PC-3 (cell line): Measurements from ENCODE around the gene SLC19A1. TPM values are rescaled to one million over a fixed set of nuclear protein-coding genes. Genes with fewer than 3 reads are reported as not detected.

Experiments used
- ATAC-seq: fragments of 200-7000 bp; cut with Tn5 transposase; 2 replicates; pipeline ENCODE4 v1.9.1; 2020; ENCODE audit warnings: mild to moderate bottlenecking, moderate library complexity
- BruUV-seq: library from RNA; stranded (reverse); fragments of 400-500 nt; replicated peaks from 2 replicates; lab custom pipeline; 2021; lab: Mats Ljungman, UMichigan
- CTCF ChIA-PET: fragments of 300-600 bp; sonication (Branson Sonifier 250); formaldehyde crosslinking; loops from one replicate; lab custom pipeline; 2022; ENCODE audit warnings: antibody characterized with exemption; lab: Charles Lee
- POLR2A ChIA-PET: fragments of 300-600 bp; sonication (Branson Sonifier 250); formaldehyde crosslinking; loops from one replicate; lab custom pipeline; 2022; ENCODE audit warnings: antibody characterized with exemption; ENCODE audit not compliant: unreplicated experiment; lab: Charles Lee
- DNase-seq: peaks from one replicate; pipeline ENCODE4 v3.0.0-alpha.2; 2015
- H2AFZ ChIP-seq: fragments of 300-600 bp; sonication (generic); 2 replicates; pipeline ENCODE4 v1.6.0; 2016; ENCODE audit warnings: antibody characterized with exemption, low read length
- H3F3A ChIP-seq: fragments of 300-600 bp; sonication (generic); one replicate; pipeline ENCODE4 v1.6.0; 2017; ENCODE audit warnings: antibody characterized with exemption, low read length, control low read depth, mild to moderate bottlenecking; ENCODE audit not compliant: unreplicated experiment
- H3K27ac ChIP-seq: fragments of 300-600 bp; sonication (generic); 2 replicates; pipeline ENCODE4 v1.5.1; 2016; ENCODE audit warnings: mild to moderate bottlenecking, low read length
- H3K27me3 ChIP-seq: fragments of 300-600 bp; sonication (generic); 2 replicates; pipeline ENCODE4 v1.6.1; 2016; ENCODE audit warnings: low read length, mixed read lengths
- H3K36me3 ChIP-seq: fragments of 300-600 bp; sonication (generic); 2 replicates; pipeline ENCODE4 v1.6.1; 2016; ENCODE audit warnings: low read depth, mixed run types, low read length, mixed read lengths
- H3K4me1 ChIP-seq: fragments of 300-600 bp; sonication (generic); 2 replicates; pipeline ENCODE4 v1.5.1; 2016; ENCODE audit warnings: low read length; ENCODE audit not compliant: insufficient read depth
- H3K4me2 ChIP-seq: fragments of 300-600 bp; sonication (generic); 2 replicates; pipeline ENCODE4 v1.6.0; 2016; ENCODE audit warnings: low read length
- H3K4me3 ChIP-seq: fragments of 300-600 bp; sonication (generic); 2 replicates; pipeline ENCODE4 v1.5.1; 2016; ENCODE audit warnings: mild to moderate bottlenecking, low read length, mixed read lengths
- H3K79me2 ChIP-seq: fragments of 300-600 bp; sonication (generic); 2 replicates; pipeline ENCODE4 v1.6.1; 2017; ENCODE audit warnings: low read length, mixed read lengths
- H3K9ac ChIP-seq: fragments of 300-600 bp; sonication (generic); 2 replicates; pipeline ENCODE4 v1.6.0; 2016; ENCODE audit warnings: mild to moderate bottlenecking, low read length
- H3K9me2 ChIP-seq: fragments of 300-600 bp; sonication (generic); replicated peaks from 2 replicates; pipeline ENCODE4 v1.6.1; 2016; ENCODE audit warnings: mixed run types, low read length, mixed read lengths
- H3K9me3 ChIP-seq: fragments of 300-600 bp; sonication (generic); 2 replicates; pipeline ENCODE4 v1.6.1; 2016; ENCODE audit warnings: low read length, mixed read lengths
- H4K20me1 ChIP-seq: fragments of 300-600 bp; sonication (generic); 2 replicates; pipeline ENCODE4 v1.6.1; 2016; ENCODE audit warnings: low read length, mixed read lengths
- EZH2 ChIP-seq: fragments of 300-600 bp; sonication (generic); IDR thresholded peaks from one replicate; pipeline ENCODE4 v1.6.1; 2017; ENCODE audit warnings: antibody characterized with exemption, mild to moderate bottlenecking, low read length; ENCODE audit not compliant: unreplicated experiment
- EZH2phosphoT487 ChIP-seq: fragments of 300-600 bp; sonication (generic); IDR thresholded peaks from 2 replicates; pipeline ENCODE4 v1.6.1; 2018; ENCODE audit warnings: mild to moderate bottlenecking, antibody characterized with exemption, low read length, borderline replicate concordance
- intact Hi-C: fragments of 100-400 bp; cut with micrococcal nuclease; formaldehyde crosslinking; loops from 2 replicates; pipeline ENCODE4 v1.9.0; 2023
- total RNA-seq: library from RNA; depleted of rRNA; stranded (reverse); fragments of >200 nt; gene quantifications from 2 replicates; pipeline ENCODE4 v1.2.3, GENCODE V29; 2014
- TF ChIP-seq, protein P1 (sequence below): fragments of 300-600 bp; sonication (generic); conservative IDR thresholded peaks from 2 replicates; pipeline ENCODE4 v1.5.1; 2017; ENCODE audit warnings: antibody characterized with exemption, low read depth, mild to moderate bottlenecking, low read length

SLC19A1 gene
- total RNA-seq, 1 experiment from 2014 or later = 54.2 TPM

DNA sequence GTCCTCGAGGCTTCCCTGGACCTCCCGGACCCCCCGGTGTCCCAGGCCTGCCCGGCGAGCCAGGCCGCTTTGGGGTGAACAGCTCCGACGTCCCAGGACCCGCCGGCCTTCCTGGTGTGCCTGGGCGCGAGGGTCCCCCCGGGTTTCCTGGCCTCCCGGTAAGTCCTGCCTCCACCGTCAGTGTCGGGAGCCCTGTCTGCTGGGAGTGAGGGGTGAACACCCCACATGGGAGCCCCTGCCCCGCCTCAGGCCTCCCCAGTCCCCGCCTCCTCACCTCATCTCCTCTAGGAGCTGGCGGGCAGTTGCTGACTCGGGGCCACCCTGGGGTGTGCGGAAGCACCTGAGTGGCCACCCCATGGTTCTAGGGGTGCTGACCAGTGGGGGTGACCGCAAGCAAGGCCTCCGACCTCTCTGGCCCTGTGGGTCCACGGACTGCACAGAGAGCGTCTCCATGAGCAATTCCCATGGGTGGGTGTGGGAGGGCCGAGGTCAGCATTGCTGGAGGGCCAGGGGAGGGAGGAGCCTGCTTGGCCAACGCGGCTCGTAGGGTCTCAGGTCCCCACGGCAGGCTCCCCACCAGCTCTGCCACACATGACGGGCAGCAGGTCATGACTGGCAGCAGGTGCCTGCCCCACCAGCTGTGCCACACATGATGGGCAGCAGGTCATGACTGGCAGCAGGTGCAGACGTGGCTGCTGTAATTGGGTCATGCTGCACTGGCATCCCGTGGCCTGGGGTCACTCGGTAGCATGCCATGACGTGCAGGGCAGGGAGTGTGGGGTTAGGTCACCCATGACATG lies 61.3 kb downstream of the SLC19A1 start:
- Histone ChIP-seq H3K4me2 (no peak overlapping the region), H3K4me1 (no peaks in the 10 kb centered on the region), H3K9me2 (no peaks in the 10 kb centered on the region), H4K20me1 (no peaks in the 10 kb centered on the region), H3F3A (no peaks in the 10 kb centered on the region), H3K27ac (no peak overlapping the region), H3K36me3 (peaks cover 2% of the 10 kb centered on the region; the same call in 1 of the 2 replicates), H3K9me3 (no peaks in the 10 kb centered on the region), H3K27me3 (no peaks in the 10 kb centered on the region), H3K4me3 (no peak overlapping the region), H3K79me2 (no peaks in the 10 kb centered on the region), H2AFZ (no peak overlapping the region), H3K9ac (no peak overlapping the region)
- intact Hi-C loops = no loop called here
- DNase-seq (no peak), ATAC-seq (no peak)
- ChIA-PET CTCF (no interaction called here), POLR2A (no interaction called here)
- TF ChIP-seq EZH2 (no peak), EZH2phosphoT487 (no peak)
- TF ChIP-seq, protein P1, sequence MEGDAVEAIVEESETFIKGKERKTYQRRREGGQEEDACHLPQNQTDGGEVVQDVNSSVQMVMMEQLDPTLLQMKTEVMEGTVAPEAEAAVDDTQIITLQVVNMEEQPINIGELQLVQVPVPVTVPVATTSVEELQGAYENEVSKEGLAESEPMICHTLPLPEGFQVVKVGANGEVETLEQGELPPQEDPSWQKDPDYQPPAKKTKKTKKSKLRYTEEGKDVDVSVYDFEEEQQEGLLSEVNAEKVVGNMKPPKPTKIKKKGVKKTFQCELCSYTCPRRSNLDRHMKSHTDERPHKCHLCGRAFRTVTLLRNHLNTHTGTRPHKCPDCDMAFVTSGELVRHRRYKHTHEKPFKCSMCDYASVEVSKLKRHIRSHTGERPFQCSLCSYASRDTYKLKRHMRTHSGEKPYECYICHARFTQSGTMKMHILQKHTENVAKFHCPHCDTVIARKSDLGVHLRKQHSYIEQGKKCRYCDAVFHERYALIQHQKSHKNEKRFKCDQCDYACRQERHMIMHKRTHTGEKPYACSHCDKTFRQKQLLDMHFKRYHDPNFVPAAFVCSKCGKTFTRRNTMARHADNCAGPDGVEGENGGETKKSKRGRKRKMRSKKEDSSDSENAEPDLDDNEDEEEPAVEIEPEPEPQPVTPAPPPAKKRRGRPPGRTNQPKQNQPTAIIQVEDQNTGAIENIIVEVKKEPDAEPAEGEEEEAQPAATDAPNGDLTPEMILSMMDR = no peak
- no TSS peak for BruUV-seq

DNA sequence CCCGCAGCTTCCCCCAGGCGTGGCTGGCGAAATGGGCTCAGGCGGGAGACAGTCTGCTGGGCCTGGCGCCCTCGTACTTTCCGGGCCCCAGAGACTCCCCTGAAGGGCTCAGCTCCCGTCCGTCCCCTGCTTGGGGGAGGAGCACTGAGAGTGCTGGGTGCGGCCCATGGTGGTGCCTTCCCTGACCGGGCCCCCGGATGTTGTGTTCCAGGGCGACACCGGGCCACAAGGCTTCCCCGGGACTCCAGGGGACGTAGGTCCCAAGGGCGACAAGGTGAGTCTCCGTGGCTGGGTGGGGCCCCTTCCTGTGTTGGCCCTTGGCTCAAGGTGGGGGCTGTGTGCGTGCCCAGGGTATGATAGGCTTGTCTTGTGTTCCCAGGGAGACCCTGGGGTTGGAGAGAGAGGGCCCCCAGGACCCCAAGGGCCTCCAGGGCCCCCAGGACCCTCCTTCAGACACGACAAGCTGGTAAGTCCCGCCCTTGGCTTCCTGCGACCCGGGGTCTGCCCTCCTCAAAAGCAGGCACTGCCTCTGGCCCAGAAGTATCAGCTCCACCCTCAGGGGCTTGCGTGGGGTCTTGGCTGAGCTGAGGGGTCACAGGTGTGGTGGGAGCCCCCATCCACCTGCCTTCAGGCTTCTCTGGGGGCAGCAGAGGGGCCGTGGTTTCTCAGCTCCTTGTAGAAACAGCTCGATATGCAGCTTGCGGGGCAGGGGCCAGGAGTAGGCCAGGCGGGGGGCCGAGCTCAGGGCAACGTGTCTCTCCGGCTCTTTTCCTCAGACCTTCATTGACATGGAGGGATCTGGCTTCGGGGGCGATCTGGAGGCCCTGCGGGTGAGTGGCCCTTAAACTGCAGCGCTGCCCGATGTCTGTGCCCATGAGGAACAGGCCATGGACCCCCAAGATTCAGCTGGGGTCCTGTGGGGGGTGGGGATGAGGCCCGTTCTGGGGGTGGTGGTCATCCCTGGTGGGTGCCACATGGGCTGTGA lies 62.3 kb downstream of the SLC19A1 start:
- CTCF ChIA-PET = no interaction called here
- TF ChIP-seq EZH2phosphoT487 (no peak), EZH2 (no peak)
- TF ChIP-seq, protein P1 = no peak
- Histone ChIP-seq H3K9ac (no peak overlapping the region), H3K27me3 (no peaks in the 10 kb centered on the region), H3K4me2 (no peak overlapping the region), H3K27ac (no peak overlapping the region), H4K20me1 (no peaks in the 10 kb centered on the region), H3K4me1 (no peaks in the 10 kb centered on the region), H2AFZ (no peak overlapping the region), H3K9me3 (no peaks in the 10 kb centered on the region), H3K79me2 (no peaks in the 10 kb centered on the region), H3F3A (no peaks in the 10 kb centered on the region), H3K36me3 (peaks cover 2% of the 10 kb centered on the region; the same call in 1 of the 2 replicates), H3K4me3 (no peak overlapping the region), H3K9me2 (no peaks in the 10 kb centered on the region)
- intact Hi-C loops = no loop called here
- BruUV-seq = no TSS peak
- no peak for ATAC-seq
- POLR2A ChIA-PET = no interaction called here
- no peak for DNase-seq
